ENCODE data around the gene CCBE1.

The CCBE1 gene

GRCh38 chr18:59429608-59430007 is 267.6 kb downstream of the CCBE1 start:
- 85 to 95% methylated on average over 5 to 6 of the region's 7 CpGs for WGBS, 2 experiments (ENCODE audit: insufficient coverage in 2 of 2)

DNA sequence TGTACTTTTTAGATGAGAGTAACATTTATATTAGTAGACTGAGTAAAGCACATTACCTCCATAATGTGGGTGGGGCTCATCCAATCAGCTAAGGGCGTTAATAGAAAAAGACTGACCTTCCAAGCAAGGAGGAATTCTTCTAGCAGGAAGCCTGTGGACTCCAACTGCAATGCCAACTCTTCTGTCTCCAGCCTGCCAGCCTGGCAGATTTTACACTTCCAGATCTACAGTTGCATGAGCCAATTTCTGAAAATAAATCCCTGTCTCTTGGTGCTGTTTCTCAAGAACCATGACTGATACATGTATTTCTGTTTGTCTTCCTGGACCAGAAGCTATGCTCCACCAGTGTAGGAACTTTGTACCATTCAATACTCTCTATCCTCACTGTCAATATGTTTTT is 269.2 kb downstream of the CCBE1 start:
- Histone ChIP-seq H3K4me3 (ENCODE audit: extremely low read depth, insufficient read depth, low read length, poor library complexity, severe bottlenecking) (no peak overlapping the region), H3K27ac (ENCODE audit: low read depth, low read length, severe bottlenecking) (no peak overlapping the region), H3K36me3 (ENCODE audit: control insufficient read depth, insufficient read depth, low read length) (no peaks in the 10 kb centered on the region), H3K4me1 (ENCODE audit: control insufficient read depth, insufficient read depth, low read length, poor library complexity, severe bottlenecking) (no peaks in the 10 kb centered on the region), H3K9me3 (ENCODE audit: control insufficient read depth, low read length) (no peaks in the 10 kb centered on the region)
- 78 to 83% methylated on average over 1 of the region's 1 CpG for WGBS, 2 experiments (ENCODE audit: insufficient coverage in 2 of 2)

More at GRCh38 chr18:59429608-59430007, 267.6 kb downstream of the CCBE1 start:
- Histone ChIP-seq H3K9me3 (ENCODE audit: control insufficient read depth, low read length) (no peaks in the 10 kb centered on the region), H3K4me3 (ENCODE audit: extremely low read depth, insufficient read depth, low read length, poor library complexity, severe bottlenecking) (no peak overlapping the region), H3K27ac (ENCODE audit: low read depth, low read length, severe bottlenecking) (no peak overlapping the region), H3K4me1 (ENCODE audit: control insufficient read depth, insufficient read depth, low read length, poor library complexity, severe bottlenecking) (no peaks in the 10 kb centered on the region), H3K36me3 (ENCODE audit: control insufficient read depth, insufficient read depth, low read length) (no peaks in the 10 kb centered on the region)

GRCh38 chr18:59426855-59427254 is 270.4 kb downstream of the CCBE1 start:
- Histone ChIP-seq H3K36me3 (ENCODE audit: control insufficient read depth, insufficient read depth, low read length) (no peaks in the 10 kb centered on the region), H3K4me3 (ENCODE audit: extremely low read depth, insufficient read depth, low read length, poor library complexity, severe bottlenecking) (no peak overlapping the region), H3K9me3 (ENCODE audit: control insufficient read depth, low read length) (no peaks in the 10 kb centered on the region), H3K27ac (ENCODE audit: low read depth, low read length, severe bottlenecking) (no peak overlapping the region), H3K4me1 (ENCODE audit: control insufficient read depth, insufficient read depth, low read length, poor library complexity, severe bottlenecking) (no peaks in the 10 kb centered on the region)
- WGBS, 2 experiments (ENCODE audit: insufficient coverage in 2 of 2), result 80% methylated on average over 1 of the region's 2 CpGs; no CpG with 5 or more reads in 1 of the 2 experiments

- H3K4me3 ChIP-seq (ENCODE audit: extremely low read depth, insufficient read depth, low read length, poor library complexity, severe bottlenecking), result no peak overlapping the region
- no peaks in the 10 kb centered on the region for H3K4me1 ChIP-seq (ENCODE audit: control insufficient read depth, insufficient read depth, low read length, poor library complexity, severe bottlenecking)
- no peaks in the 10 kb centered on the region for H3K36me3 ChIP-seq (ENCODE audit: control insufficient read depth, insufficient read depth, low read length)
- no CpG with 5 or more reads among the region's 2 CpGs for WGBS, 2 experiments (ENCODE audit: insufficient coverage in 2 of 2)
- H3K27ac ChIP-seq (ENCODE audit: low read depth, low read length, severe bottlenecking), result no peak overlapping the region
- no peaks in the 10 kb centered on the region for H3K9me3 ChIP-seq (ENCODE audit: control insufficient read depth, low read length)
Measured at GRCh38 chr18:59423259-59423658, 274.0 kb downstream of the CCBE1 start.

DNA sequence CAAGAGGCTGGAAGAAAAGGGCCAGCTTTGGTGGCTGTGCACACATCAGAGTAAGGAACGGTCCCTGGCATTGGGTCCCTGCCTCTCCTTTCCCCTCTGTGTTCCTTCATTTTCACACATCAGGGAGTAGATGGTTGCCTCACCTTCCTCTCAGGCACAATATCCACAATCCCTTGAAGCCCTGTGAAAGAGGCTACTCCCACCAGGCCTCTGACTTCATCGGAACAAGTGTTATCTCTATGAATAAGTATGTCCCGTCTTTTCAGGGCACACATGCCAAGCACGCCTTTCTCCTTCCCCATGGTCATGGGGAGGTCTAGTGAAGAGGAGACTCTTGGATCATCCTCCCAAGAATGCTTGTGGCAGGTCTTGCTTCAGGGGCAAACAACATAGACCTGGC is 277.0 kb downstream of the CCBE1 start:
- no peaks in the 10 kb centered on the region for H3K9me3 ChIP-seq (ENCODE audit: control insufficient read depth, low read length)
- H3K36me3 ChIP-seq (ENCODE audit: control insufficient read depth, insufficient read depth, low read length), result no peaks in the 10 kb centered on the region
- no peak overlapping the region for H3K27ac ChIP-seq (ENCODE audit: low read depth, low read length, severe bottlenecking)
- H3K4me1 ChIP-seq (ENCODE audit: control insufficient read depth, insufficient read depth, low read length, poor library complexity, severe bottlenecking), result no peaks in the 10 kb centered on the region
- H3K4me3 ChIP-seq (ENCODE audit: extremely low read depth, insufficient read depth, low read length, poor library complexity, severe bottlenecking), result no peak overlapping the region
- 69 to 72% methylated on average over 2 to 3 of the region's 4 CpGs for WGBS, 2 experiments (ENCODE audit: insufficient coverage in 2 of 2)

- no peaks in the 10 kb centered on the region for H3K4me1 ChIP-seq (ENCODE audit: control insufficient read depth, insufficient read depth, low read length, poor library complexity, severe bottlenecking)
- no peak overlapping the region for H3K4me3 ChIP-seq (ENCODE audit: extremely low read depth, insufficient read depth, low read length, poor library complexity, severe bottlenecking)
- no peak overlapping the region for H3K27ac ChIP-seq (ENCODE audit: low read depth, low read length, severe bottlenecking)
- H3K36me3 ChIP-seq (ENCODE audit: control insufficient read depth, insufficient read depth, low read length), result no peaks in the 10 kb centered on the region
- H3K9me3 ChIP-seq (ENCODE audit: control insufficient read depth, low read length), result no peaks in the 10 kb centered on the region
- 67 to 94% methylated on average over 2 to 3 of the region's 4 CpGs for WGBS, 2 experiments (ENCODE audit: insufficient coverage in 2 of 2)
Measured at GRCh38 chr18:59419386-59419785, 277.8 kb downstream of the CCBE1 start.

- WGBS, 2 experiments (ENCODE audit: insufficient coverage in 2 of 2), result 83% methylated on average over 1 of the region's 1 CpG; no CpG with 5 or more reads in 1 of the 2 experiments
- no peaks in the 10 kb centered on the region for H3K4me1 ChIP-seq (ENCODE audit: control insufficient read depth, insufficient read depth, low read length, poor library complexity, severe bottlenecking)
- H3K9me3 ChIP-seq (ENCODE audit: control insufficient read depth, low read length), result no peaks in the 10 kb centered on the region
- H3K27ac ChIP-seq (ENCODE audit: low read depth, low read length, severe bottlenecking), result no peak overlapping the region
- no peak overlapping the region for H3K4me3 ChIP-seq (ENCODE audit: extremely low read depth, insufficient read depth, low read length, poor library complexity, severe bottlenecking)
- H3K36me3 ChIP-seq (ENCODE audit: control insufficient read depth, insufficient read depth, low read length), result no peaks in the 10 kb centered on the region
Measured at GRCh38 chr18:59416818-59417217, 280.4 kb downstream of the CCBE1 start.

DNA sequence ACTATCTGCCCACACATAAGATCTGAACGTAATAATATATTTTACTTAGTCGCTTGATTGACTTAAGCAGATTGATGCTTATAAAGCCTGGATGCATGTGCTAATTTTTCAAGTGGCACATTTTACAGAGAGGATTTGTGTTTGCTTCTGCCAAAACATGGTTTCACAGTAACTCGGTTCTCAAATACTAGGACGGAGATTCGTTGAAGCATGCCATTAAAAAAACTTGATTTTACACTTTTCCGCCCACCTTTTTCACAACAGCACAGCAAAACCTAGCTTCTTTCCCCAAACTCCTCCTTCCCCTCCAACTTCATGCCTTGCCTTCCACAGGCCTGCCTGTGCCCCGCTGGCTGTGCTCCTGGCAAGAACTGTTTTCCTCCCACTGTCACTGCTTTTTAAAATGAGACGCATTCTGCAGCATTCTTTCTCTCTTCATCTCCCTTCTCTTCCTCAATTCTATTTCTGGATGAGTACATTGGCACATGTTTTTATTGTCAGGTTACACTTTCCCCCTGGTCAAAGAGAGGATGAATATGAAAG is 283.0 kb downstream of the CCBE1 start:
- no peak overlapping the region for H3K4me3 ChIP-seq (ENCODE audit: extremely low read depth, insufficient read depth, low read length, poor library complexity, severe bottlenecking)
- H3K9me3 ChIP-seq (ENCODE audit: control insufficient read depth, low read length), result no peaks in the 10 kb centered on the region
- no peaks in the 10 kb centered on the region for H3K36me3 ChIP-seq (ENCODE audit: control insufficient read depth, insufficient read depth, low read length)
- no peaks in the 10 kb centered on the region for H3K4me1 ChIP-seq (ENCODE audit: control insufficient read depth, insufficient read depth, low read length, poor library complexity, severe bottlenecking)
- WGBS, 2 experiments (ENCODE audit: insufficient coverage in 2 of 2), result 82 to 91% methylated on average over 6 of the region's 8 CpGs
- no peak overlapping the region for H3K27ac ChIP-seq (ENCODE audit: low read depth, low read length, severe bottlenecking)

- H3K36me3 ChIP-seq (ENCODE audit: control insufficient read depth, insufficient read depth, low read length), result no peaks in the 10 kb centered on the region
- H3K4me3 ChIP-seq (ENCODE audit: extremely low read depth, insufficient read depth, low read length, poor library complexity, severe bottlenecking), result no peak overlapping the region
- no peaks in the 10 kb centered on the region for H3K9me3 ChIP-seq (ENCODE audit: control insufficient read depth, low read length)
- H3K27ac ChIP-seq (ENCODE audit: low read depth, low read length, severe bottlenecking), result no peak overlapping the region
- H3K4me1 ChIP-seq (ENCODE audit: control insufficient read depth, insufficient read depth, low read length, poor library complexity, severe bottlenecking), result no peaks in the 10 kb centered on the region
- 0 to 4% methylated on average over 10 to 11 of the region's 13 CpGs for WGBS, 2 experiments (ENCODE audit: insufficient coverage in 2 of 2)
Measured at GRCh38 chr18:59402432-59403090, 294.7 kb downstream of the CCBE1 start.

DNA sequence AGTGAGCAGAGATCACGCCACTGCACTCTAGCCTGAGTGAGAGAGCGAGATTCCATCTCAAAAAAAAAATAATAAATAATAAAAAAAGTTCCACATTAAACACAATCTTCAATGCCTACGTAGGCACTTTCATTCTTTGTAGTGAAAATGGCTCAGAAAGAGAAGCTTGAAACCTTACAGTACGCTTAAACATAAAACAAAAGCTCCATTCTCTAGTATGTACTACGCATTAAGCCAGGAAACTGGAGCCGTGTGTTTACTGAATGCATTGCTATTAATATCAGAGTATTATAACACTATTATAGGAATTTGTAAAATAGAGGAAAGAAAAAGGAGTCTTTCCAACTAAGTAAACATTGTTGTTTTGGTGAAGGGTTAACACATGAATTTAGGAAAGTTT is 296.8 kb downstream of the CCBE1 start:
- Histone ChIP-seq H3K27ac (ENCODE audit: low read depth, low read length, severe bottlenecking) (no peak overlapping the region), H3K4me3 (ENCODE audit: extremely low read depth, insufficient read depth, low read length, poor library complexity, severe bottlenecking) (no peak overlapping the region), H3K36me3 (ENCODE audit: control insufficient read depth, insufficient read depth, low read length) (no peaks in the 10 kb centered on the region), H3K9me3 (ENCODE audit: control insufficient read depth, low read length) (no peaks in the 10 kb centered on the region), H3K4me1 (ENCODE audit: control insufficient read depth, insufficient read depth, low read length, poor library complexity, severe bottlenecking) (no peaks in the 10 kb centered on the region)
- WGBS, 2 experiments (ENCODE audit: insufficient coverage in 2 of 2), result 80% methylated on average over 1 of the region's 6 CpGs; no CpG with 5 or more reads in 1 of the 2 experiments

Data from mesodermal cell (in vitro differentiated cells).